ENCODE results near the gene GNG12. TPM values are rescaled to one million over a fixed set of nuclear protein-coding genes. Genes with fewer than 3 reads are reported as not detected.

GNG12 gene
- total RNA-seq (2021; ENCODE audit: unreplicated experiment) (70.0 TPM), Bru-seq, nascent RNA (percentile 86 among the genes with signal in this experiment), BruChase-seq, experiment 1, labeled RNA remaining after a 2-hour chase (percentile 74 among the genes with signal in this experiment), BruChase-seq, experiment 2, labeled RNA remaining after a 6-hour chase (percentile 87 among the genes with signal in this experiment)
- 25.1 TPM for polyA plus RNA-seq (2012; ENCODE audit: insufficient read length)
- long read RNA-seq, full-length matches to known transcripts: 245 of 292 reads
- long read RNA-seq, partial matches to known transcripts: 31 of 292 reads
- long read RNA-seq, other reads (novel, unspliced or antisense): 16 of 292 reads

GRCh38 chr1:67832737-67833601, at the start of gene GNG12:
Gene GNG12, minus strand, starts transcription at chr1:67833467. Its CDS starts 125,781 bp downstream, at chr1:67707686.
- in situ Hi-C loops (cut with HindIII; ENCODE audit: low pct_unique_long_range_greater_than_20kb, low sequenced_read_pairs): no loop called here
- BruUV-seq (replicated peaks): no TSS peak
- H3K27me3 ChIP-seq (ENCODE audit: control insufficient read depth, insufficient read depth, low read length): no peaks in the 10 kb centered on the region
- peaks cover 18% of the 10 kb centered on the region for H3K4me1 ChIP-seq (ENCODE audit: control insufficient read depth, insufficient read depth, low read length)
- peak within 1 kb of the TSS; percentile 92 for H3K27ac ChIP-seq (ENCODE audit: low read length)
- no peak for DNase-seq (ENCODE audit: low read depth, low spot score)
- TF ChIP-seq SIN3A (IDR thresholded peaks at IDR 0.05; ENCODE audit: borderline replicate concordance, insufficient read depth, low read depth, low read length) (peak; percentile 48; the same call in 1 of the 2 replicates), CTCF (IDR thresholded peaks at IDR 0.05) (no peak), TCF7L2 (IDR thresholded peaks at IDR 0.05; ENCODE audit: low read depth, low read length) (no peak), POLR2AphosphoS5 (IDR thresholded peaks at IDR 0.05; ENCODE audit: low read depth, low read length) (peak; percentile 51; the same call in 1 of the 2 replicates), REST (IDR thresholded peaks at IDR 0.05; ENCODE audit: insufficient read depth in 1 of 2, low read depth in 2 of 2, low read length in 1 of 2) (no peak)
- peak; percentile 94 for ATAC-seq
- no peaks in the 10 kb centered on the region for H3K9me3 ChIP-seq (ENCODE audit: control insufficient read depth, insufficient read depth, low read depth, low read length)
- intact Hi-C loops (cut with micrococcal nuclease; ENCODE audit: unreplicated experiment): loop anchor here (5.0 kb wide), 1 partner anchor 66 kb away; no protein-coding TSS in a partner anchor
- peaks cover 8% of the 10 kb centered on the region for H3K36me3 ChIP-seq (ENCODE audit: control insufficient read depth, insufficient read depth, low read length)
- CTCF ChIA-PET: no interaction called here
- H3K4me3 ChIP-seq (ENCODE audit: low read depth in 2 of 2, low read length in 2 of 2): peak within 1 kb of the TSS; percentile 79 to 93
- POLR2A ChIA-PET: interaction anchor here (0.6 kb wide), 2 partner anchors 21 to 424 kb away, joined by 5 to 6 read pairs; no protein-coding TSS in a partner anchor

GRCh38 chr1:67882196-67882958, 49.1 kb upstream of the GNG12 start:
- ChIA-PET POLR2A (no interaction called here), CTCF (no interaction called here)
- ATAC-seq (no peak), DNase-seq (ENCODE audit: low read depth, low spot score) (no peak)
- no peak overlapping the region for H3K27ac ChIP-seq (ENCODE audit: low read length)
- in situ Hi-C loops (cut with HindIII; ENCODE audit: low pct_unique_long_range_greater_than_20kb, low sequenced_read_pairs): no loop called here
- no peaks in the 10 kb centered on the region for H3K9me3 ChIP-seq (ENCODE audit: control insufficient read depth, insufficient read depth, low read depth, low read length)
- H3K4me3 ChIP-seq (ENCODE audit: low read depth in 2 of 2, low read length in 2 of 2): no peak overlapping the region
- no peaks in the 10 kb centered on the region for H3K36me3 ChIP-seq (ENCODE audit: control insufficient read depth, insufficient read depth, low read length)
- BruUV-seq (replicated peaks): no TSS peak
- intact Hi-C loops (cut with micrococcal nuclease; ENCODE audit: unreplicated experiment): no loop called here
- TF ChIP-seq REST (IDR thresholded peaks at IDR 0.05; ENCODE audit: insufficient read depth in 1 of 2, low read depth in 2 of 2, low read length in 1 of 2): no peak
- no peak for TF ChIP-seq TCF7L2 (IDR thresholded peaks at IDR 0.05; ENCODE audit: low read depth, low read length)
- TF ChIP-seq SIN3A (IDR thresholded peaks at IDR 0.05; ENCODE audit: borderline replicate concordance, insufficient read depth, low read depth, low read length): no peak
- no peak for TF ChIP-seq POLR2AphosphoS5 (IDR thresholded peaks at IDR 0.05; ENCODE audit: low read depth, low read length)
- no peak for TF ChIP-seq CTCF (IDR thresholded peaks at IDR 0.05)
- no peaks in the 10 kb centered on the region for H3K27me3 ChIP-seq (ENCODE audit: control insufficient read depth, insufficient read depth, low read length)
- H3K4me1 ChIP-seq (ENCODE audit: control insufficient read depth, insufficient read depth, low read length): no peaks in the 10 kb centered on the region; the same call in 1 of the 2 replicates

All from Panc1 (cell line).